GM12878 (cell line): ENCODE data around the gene METTL4. TPM values are rescaled to one million over a fixed set of nuclear protein-coding genes. Genes with fewer than 3 reads are reported as not detected.

Experiments used
- CBX3 ChIP-seq: fragments of 200-600 bp; sonication (generic); IDR thresholded peaks from 2 replicates; pipeline ENCODE4 v1.6.1; 2016; ENCODE audit warnings: low read depth, borderline replicate concordance
- CHD2 ChIP-seq: IDR thresholded peaks from 2 replicates; pipeline ENCODE4 v1.6.1; 2011; ENCODE audit warnings: low read depth, low read length, improper control_type of control experiment, borderline replicate concordance
- ESRRA ChIP-seq: IDR thresholded peaks from 2 replicates; pipeline ENCODE4 v1.6.1; 2012; ENCODE audit warnings: mild to moderate bottlenecking, low read length, improper control_type of control experiment
- KLF5 ChIP-seq: fragments of 450-650 bp; IDR thresholded peaks from 2 replicates; pipeline ENCODE4 v1.6.1; 2014; ENCODE audit warnings: mild to moderate bottlenecking; ENCODE audit not compliant: partially characterized antibody
- MTA3 ChIP-seq: IDR thresholded peaks from 2 replicates; pipeline ENCODE4 v1.6.1; 2012; ENCODE audit warnings: low read length, inconsistent platforms, borderline replicate concordance
- MYC ChIP-seq: IDR thresholded peaks from 2 replicates; pipeline ENCODE4 v1.6.1; 2011; ENCODE audit warnings: mild to moderate bottlenecking, low read length, moderate library complexity, inconsistent platforms; ENCODE audit not compliant: insufficient read depth, insufficient replicate concordance, insufficient read length, severe bottlenecking
- PAX5 ChIP-seq: IDR thresholded peaks from 2 replicates; pipeline ENCODE4 v1.6.1; 2011; ENCODE audit warnings: low read depth, low read length, borderline replicate concordance
- RCOR1 ChIP-seq: conservative IDR thresholded peaks from 2 replicates; pipeline ENCODE4 v1.6.1; 2012; ENCODE audit warnings: low read depth, low read length, improper control_type of control experiment
- SMAD5 ChIP-seq: IDR thresholded peaks from 2 replicates; pipeline ENCODE4 v1.6.1; 2016; ENCODE audit warnings: antibody characterized with exemption, low read depth
- STAT3 ChIP-seq: IDR thresholded peaks from 2 replicates; pipeline ENCODE4 v1.6.1; 2011; ENCODE audit warnings: low read depth, low read length, improper control_type of control experiment
- polyA plus RNA-seq, 11 experiments: library from polyadenylated mRNA; depleted of rRNA in 4 of 11; unstranded in 6 of 11; stranded (reverse) in 5 of 11; fragments of >200 nt; fragmentation: Nextera tagmentation in 4 of 11; fragmentation: Illumina TruSeq in 1 of 11; extraction: Ambion mirVana in 4 of 11; extraction: Trizol in 1 of 11; gene quantifications; 1 replicate in 1 of 11; 2 replicates in 10 of 11; pipeline versions ENCODE4 v1.2.1 to v1.2.3, GENCODE V29; 2011 to 2016; ENCODE audit warnings: inconsistent platforms in 2 of 11, missing spikeins in 2 of 11, low read depth in 1 of 11
- total RNA-seq, 4 experiments: library from RNA; depleted of rRNA in 3 of 4; stranded (reverse); fragments of >200 nt in 3 of 4; fragmentation: Illumina TruSeq in 1 of 4; extraction: Trizol in 1 of 4; gene quantifications; 2 replicates each; pipeline versions ENCODE4 v1.2.1 to v1.2.3, GENCODE V29; 2013 to 2021
- TF ChIP-seq, protein P1 (sequence below): fragments of 450-650 bp; formaldehyde crosslinking; IDR thresholded peaks from 2 replicates; pipeline ENCODE4 v1.5.0; 2022; ENCODE audit warnings: mild to moderate bottlenecking, missing genetic modification characterization
- TF ChIP-seq, protein P2 (sequence below): IDR thresholded peaks from 2 replicates; pipeline ENCODE4 v1.6.1; 2011; ENCODE audit warnings: mild to moderate bottlenecking, low read depth, low read length, moderate library complexity; ENCODE audit not compliant: insufficient replicate concordance
- TF ChIP-seq, protein P3 (sequence below): IDR thresholded peaks from 2 replicates; pipeline ENCODE4 v1.6.1; 2012; ENCODE audit warnings: low read depth, low read length, improper control_type of control experiment
- TF ChIP-seq, protein P4 (sequence below): fragments of 450-650 bp; IDR thresholded peaks from 2 replicates; pipeline ENCODE4 v1.6.1; 2018; ENCODE audit warnings: borderline replicate concordance, mild to moderate bottlenecking; ENCODE audit not compliant: partially characterized antibody
- TF ChIP-seq, protein P5 (sequence below): fragments of 450-650 bp; IDR thresholded peaks from 2 replicates; pipeline ENCODE4 v1.6.1; 2017; ENCODE audit warnings: low read depth, mild to moderate bottlenecking, moderate library complexity
- TF ChIP-seq, protein P6 (sequence below): fragments of 450-650 bp; IDR thresholded peaks from 2 replicates; pipeline ENCODE4 v1.6.1; 2016; ENCODE audit warnings: mild to moderate bottlenecking

METTL4 gene
- total and polyA plus RNA-seq, 10 of the 15 experiments (the other 5 are each of a cell fraction or from before 2014, with no cell fraction given) = 4.9 to 15.2 (median 12.3) TPM

DNA sequence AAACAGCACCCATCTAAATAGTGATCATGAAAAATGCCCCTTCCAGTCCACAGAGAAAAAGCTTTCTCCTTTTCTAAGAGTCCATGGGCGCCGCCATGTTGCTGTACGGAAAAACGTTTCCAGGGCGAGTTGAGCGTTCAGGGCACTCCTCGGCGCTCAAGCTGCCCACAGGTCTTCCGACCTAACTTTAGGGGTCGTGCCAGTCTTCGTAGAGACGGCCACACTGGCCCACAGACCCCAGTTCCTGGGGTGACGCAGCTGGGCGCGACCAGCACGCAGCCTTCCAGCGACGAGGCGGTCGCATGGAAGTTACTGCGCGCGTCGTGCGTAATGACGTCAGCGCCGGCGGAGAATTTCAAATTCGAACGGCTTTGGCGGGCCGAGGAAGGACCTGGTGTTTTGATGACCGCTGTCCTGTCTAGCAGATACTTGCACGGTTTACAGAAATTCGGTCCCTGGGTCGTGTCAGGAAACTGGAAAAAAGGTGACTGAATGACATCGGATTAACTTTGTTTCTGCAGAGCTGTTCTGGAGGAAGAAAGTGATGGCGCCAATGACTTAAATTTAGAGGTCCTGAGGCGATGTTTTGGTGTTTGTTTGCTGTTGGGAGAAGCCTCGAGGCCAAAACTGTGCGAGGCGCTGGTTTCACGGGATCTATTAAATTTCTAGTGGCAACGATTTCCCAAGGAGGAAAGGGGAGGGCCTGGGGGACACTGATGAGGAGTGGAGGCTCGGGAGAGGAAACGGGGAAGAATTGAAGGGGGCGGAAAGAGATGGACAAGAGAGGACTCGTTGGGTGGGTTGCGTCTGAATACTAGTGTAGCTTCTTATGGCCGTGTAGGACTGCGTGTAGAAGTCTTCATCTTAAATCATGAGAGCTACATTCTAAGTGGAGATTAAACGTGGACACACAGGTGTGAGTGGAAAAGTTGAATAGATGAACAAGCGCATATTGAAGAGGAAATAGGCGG lies at the start of gene METTL4, which contains the start of gene NDC80 (continued):
- TF ChIP-seq, protein P1, sequence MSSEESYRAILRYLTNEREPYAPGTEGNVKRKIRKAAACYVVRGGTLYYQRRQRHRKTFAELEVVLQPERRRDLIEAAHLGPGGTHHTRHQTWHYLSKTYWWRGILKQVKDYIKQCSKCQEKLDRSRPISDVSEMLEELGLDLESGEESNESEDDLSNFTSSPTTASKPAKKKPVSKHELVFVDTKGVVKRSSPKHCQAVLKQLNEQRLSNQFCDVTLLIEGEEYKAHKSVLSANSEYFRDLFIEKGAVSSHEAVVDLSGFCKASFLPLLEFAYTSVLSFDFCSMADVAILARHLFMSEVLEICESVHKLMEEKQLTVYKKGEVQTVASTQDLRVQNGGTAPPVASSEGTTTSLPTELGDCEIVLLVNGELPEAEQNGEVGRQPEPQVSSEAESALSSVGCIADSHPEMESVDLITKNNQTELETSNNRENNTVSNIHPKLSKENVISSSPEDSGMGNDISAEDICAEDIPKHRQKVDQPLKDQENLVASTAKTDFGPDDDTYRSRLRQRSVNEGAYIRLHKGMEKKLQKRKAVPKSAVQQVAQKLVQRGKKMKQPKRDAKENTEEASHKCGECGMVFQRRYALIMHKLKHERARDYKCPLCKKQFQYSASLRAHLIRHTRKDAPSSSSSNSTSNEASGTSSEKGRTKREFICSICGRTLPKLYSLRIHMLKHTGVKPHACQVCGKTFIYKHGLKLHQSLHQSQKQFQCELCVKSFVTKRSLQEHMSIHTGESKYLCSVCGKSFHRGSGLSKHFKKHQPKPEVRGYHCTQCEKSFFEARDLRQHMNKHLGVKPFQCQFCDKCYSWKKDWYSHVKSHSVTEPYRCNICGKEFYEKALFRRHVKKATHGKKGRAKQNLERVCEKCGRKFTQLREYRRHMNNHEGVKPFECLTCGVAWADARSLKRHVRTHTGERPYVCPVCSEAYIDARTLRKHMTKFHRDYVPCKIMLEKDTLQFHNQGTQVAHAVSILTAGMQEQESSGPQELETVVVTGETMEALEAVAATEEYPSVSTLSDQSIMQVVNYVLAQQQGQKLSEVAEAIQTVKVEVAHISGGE (CRISPR knock-in tag) = no peak
- TF ChIP-seq, protein P2, sequence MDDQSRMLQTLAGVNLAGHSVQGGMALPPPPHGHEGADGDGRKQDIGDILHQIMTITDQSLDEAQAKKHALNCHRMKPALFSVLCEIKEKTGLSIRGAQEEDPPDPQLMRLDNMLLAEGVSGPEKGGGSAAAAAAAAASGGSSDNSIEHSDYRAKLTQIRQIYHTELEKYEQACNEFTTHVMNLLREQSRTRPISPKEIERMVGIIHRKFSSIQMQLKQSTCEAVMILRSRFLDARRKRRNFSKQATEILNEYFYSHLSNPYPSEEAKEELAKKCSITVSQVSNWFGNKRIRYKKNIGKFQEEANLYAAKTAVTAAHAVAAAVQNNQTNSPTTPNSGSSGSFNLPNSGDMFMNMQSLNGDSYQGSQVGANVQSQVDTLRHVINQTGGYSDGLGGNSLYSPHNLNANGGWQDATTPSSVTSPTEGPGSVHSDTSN = no peak
- TF ChIP-seq STAT3 (no peak), PAX5 (peak; percentile 83; the same call in 1 of the 2 replicates), MYC (peak; percentile 53), ESRRA (no peak), CBX3 (no peak), CHD2 (peak; percentile 66; the same call in 1 of the 2 replicates), KLF5 (peak; percentile 38), SMAD5 (no peak; the same call in none of the 2 replicates), MTA3 (no peak), RCOR1 (no peak; the same call in 1 of the 2 replicates)
- TF ChIP-seq, protein P3, sequence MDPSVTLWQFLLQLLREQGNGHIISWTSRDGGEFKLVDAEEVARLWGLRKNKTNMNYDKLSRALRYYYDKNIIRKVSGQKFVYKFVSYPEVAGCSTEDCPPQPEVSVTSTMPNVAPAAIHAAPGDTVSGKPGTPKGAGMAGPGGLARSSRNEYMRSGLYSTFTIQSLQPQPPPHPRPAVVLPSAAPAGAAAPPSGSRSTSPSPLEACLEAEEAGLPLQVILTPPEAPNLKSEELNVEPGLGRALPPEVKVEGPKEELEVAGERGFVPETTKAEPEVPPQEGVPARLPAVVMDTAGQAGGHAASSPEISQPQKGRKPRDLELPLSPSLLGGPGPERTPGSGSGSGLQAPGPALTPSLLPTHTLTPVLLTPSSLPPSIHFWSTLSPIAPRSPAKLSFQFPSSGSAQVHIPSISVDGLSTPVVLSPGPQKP = peak; percentile 60; the same call in 1 of the 2 replicates
- TF ChIP-seq, protein P4, sequence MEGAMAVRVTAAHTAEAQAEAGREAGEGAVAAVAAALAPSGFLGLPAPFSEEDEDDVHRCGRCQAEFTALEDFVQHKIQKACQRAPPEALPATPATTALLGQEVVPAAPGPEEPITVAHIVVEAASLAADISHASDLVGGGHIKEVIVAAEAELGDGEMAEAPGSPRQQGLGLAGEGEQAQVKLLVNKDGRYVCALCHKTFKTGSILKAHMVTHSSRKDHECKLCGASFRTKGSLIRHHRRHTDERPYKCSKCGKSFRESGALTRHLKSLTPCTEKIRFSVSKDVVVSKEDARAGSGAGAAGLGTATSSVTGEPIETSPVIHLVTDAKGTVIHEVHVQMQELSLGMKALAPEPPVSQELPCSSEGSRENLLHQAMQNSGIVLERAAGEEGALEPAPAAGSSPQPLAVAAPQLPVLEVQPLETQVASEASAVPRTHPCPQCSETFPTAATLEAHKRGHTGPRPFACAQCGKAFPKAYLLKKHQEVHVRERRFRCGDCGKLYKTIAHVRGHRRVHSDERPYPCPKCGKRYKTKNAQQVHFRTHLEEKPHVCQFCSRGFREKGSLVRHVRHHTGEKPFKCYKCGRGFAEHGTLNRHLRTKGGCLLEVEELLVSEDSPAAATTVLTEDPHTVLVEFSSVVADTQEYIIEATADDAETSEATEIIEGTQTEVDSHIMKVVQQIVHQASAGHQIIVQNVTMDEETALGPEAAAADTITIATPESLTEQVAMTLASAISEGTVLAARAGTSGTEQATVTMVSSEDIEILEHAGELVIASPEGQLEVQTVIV = no peak
- TF ChIP-seq, protein P5, sequence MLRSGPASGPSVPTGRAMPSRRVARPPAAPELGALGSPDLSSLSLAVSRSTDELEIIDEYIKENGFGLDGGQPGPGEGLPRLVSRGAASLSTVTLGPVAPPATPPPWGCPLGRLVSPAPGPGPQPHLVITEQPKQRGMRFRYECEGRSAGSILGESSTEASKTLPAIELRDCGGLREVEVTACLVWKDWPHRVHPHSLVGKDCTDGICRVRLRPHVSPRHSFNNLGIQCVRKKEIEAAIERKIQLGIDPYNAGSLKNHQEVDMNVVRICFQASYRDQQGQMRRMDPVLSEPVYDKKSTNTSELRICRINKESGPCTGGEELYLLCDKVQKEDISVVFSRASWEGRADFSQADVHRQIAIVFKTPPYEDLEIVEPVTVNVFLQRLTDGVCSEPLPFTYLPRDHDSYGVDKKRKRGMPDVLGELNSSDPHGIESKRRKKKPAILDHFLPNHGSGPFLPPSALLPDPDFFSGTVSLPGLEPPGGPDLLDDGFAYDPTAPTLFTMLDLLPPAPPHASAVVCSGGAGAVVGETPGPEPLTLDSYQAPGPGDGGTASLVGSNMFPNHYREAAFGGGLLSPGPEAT = peak; percentile 60
- TF ChIP-seq, protein P6, sequence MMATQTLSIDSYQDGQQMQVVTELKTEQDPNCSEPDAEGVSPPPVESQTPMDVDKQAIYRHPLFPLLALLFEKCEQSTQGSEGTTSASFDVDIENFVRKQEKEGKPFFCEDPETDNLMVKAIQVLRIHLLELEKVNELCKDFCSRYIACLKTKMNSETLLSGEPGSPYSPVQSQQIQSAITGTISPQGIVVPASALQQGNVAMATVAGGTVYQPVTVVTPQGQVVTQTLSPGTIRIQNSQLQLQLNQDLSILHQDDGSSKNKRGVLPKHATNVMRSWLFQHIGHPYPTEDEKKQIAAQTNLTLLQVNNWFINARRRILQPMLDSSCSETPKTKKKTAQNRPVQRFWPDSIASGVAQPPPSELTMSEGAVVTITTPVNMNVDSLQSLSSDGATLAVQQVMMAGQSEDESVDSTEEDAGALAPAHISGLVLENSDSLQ = peak; percentile 81
